Vagina (tissue), 2 donors: Measurements from ENCODE around the gene TMEM232.

Experiments used
- CTCF ChIP-seq, 3 experiments: fragments of 450-650 bp in 2 of 3; fragments of 200-600 bp in 1 of 3; sonication (generic) in 1 of 3; IDR thresholded peaks; one replicate each; pipeline ENCODE4 v1.5.1; 2017 to 2019; ENCODE audit warnings: antibody characterized with exemption in 3 of 3, mild to moderate bottlenecking in 2 of 3, moderate library complexity in 2 of 3
- POLR2A ChIP-seq, 2 donors: fragments of 450-650 bp; IDR thresholded peaks; one replicate each; pipeline ENCODE4 v1.6.1; 2017; ENCODE audit warnings: antibody characterized with exemption in 2 of 2, mild to moderate bottlenecking in 2 of 2, moderate library complexity in 2 of 2

GRCh38 chr5:110757118-110757729 is 30.8 kb upstream of the TMEM232 start:
- TF ChIP-seq POLR2A (IDR thresholded peaks at IDR 0.05), result no peak
- peak; percentile 21 to 73 (median 48) for TF ChIP-seq CTCF (IDR thresholded peaks at IDR 0.05)
